PFSK-1 (cell line): ENCODE results near the gene PRIMA1.

Source experiments
- FOXP2 ChIP-seq: optimal IDR thresholded peaks from 2 replicates; pipeline ENCODE3; 2011; ENCODE audit warnings: borderline replicate concordance, control low read depth, inconsistent platforms; ENCODE audit not compliant: insufficient read depth; ENCODE audit errors: extremely low read length, extremely low read depth
- POLR2AphosphoS5 ChIP-seq: IDR thresholded peaks from 2 replicates; pipeline ENCODE4 v1.6.1; 2012; ENCODE audit warnings: low read depth, mild to moderate bottlenecking, control low read depth, low read length, moderate library complexity
- SIN3A ChIP-seq: IDR thresholded peaks from 2 replicates; pipeline ENCODE4 v1.6.1; 2012; ENCODE audit warnings: mild to moderate bottlenecking, low read length, moderate library complexity, borderline replicate concordance; ENCODE audit not compliant: insufficient read depth
- TAF1 ChIP-seq: IDR thresholded peaks from 2 replicates; pipeline ENCODE4 v1.6.1; 2012; ENCODE audit warnings: low read length, control low read depth, borderline replicate concordance; ENCODE audit not compliant: insufficient read depth

DNA sequence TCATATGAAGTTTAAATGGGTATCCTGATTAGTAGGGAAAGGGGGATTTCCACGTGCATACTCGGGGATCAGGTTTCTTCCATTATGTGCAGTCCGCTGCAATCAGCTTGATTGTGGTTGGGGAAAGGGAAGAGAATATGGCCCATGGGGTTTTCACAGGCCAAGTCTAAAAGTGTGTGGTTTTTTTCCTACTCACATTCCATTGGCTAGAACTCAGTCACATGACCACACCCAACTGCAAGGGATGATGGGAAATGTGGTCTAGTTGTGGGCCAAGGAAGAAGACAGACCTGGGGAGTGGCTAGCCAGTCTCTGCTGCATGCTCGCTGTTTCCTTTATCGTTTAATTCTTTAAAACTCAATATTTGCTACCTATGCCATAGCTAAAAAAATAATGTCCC, 105.1 kb downstream of the PRIMA1 start:
- TF ChIP-seq FOXP2 (no peak), POLR2AphosphoS5 (no peak), SIN3A (no peak), TAF1 (no peak)
